Anterior cingulate cortex (tissue), 58 donors: ENCODE measurements around the gene RPL39L.
A peak's percentile ranks its signal among the peaks of the same experiment; 100 is the strongest.
"Not testable (repeated sequence)": the region's sequence is repeated elsewhere in the genome, so short reads cannot be mapped to it uniquely, and the experiment has no call there.

Experiments
- DNase-seq, 58 donors: peaks; one replicate each; lab custom pipeline; 2025; lab: John Stamatoyannopoulos, UW

RPL39L gene

GRCh38 chr3:187145149-187145895 is 6.0 kb upstream of the RPL39L start:
- no peak for DNase-seq

GRCh38 chr3:187139895-187140253 is 578 bp upstream of the RPL39L start:
- DNase-seq = no peak

- no peak for DNase-seq
Measured at GRCh38 chr3:187136936-187137335, 2.4 kb downstream of the RPL39L start.

GRCh38 chr3:187136337-187136736 is 3.0 kb downstream of the RPL39L start:
- DNase-seq = no peak

GRCh38 chr3:187135172-187135690 is 4.1 kb downstream of the RPL39L start:
- DNase-seq = not testable (repeated sequence)

GRCh38 chr3:187133181-187133580 is 6.1 kb downstream of the RPL39L start:
- not testable (repeated sequence) for DNase-seq

- DNase-seq = no peak
Measured at GRCh38 chr3:187132666-187133065, 6.6 kb downstream of the RPL39L start.

GRCh38 chr3:187131981-187132380 is 7.3 kb downstream of the RPL39L start:
- no peak for DNase-seq

- no peak for DNase-seq
Measured at GRCh38 chr3:187130346-187131066, 8.8 kb downstream of the RPL39L start.

- DNase-seq = no peak
Measured at GRCh38 chr3:187125319-187126031, 13.8 kb downstream of the RPL39L start.

- no peak for DNase-seq
Measured at GRCh38 chr3:187122261-187122660, 17.0 kb downstream of the RPL39L start.

GRCh38 chr3:187120326-187120725 is 19.0 kb downstream of the RPL39L start:
- peak in 1 of 58 donors; percentile 17 for DNase-seq

- DNase-seq = no peak
Measured at GRCh38 chr3:187114511-187114910, 24.8 kb downstream of the RPL39L start.

GRCh38 chr3:187112934-187113793 is 26.1 kb downstream of the RPL39L start:
- no peak for DNase-seq

GRCh38 chr3:187110156-187110555 is 29.1 kb downstream of the RPL39L start:
- no peak for DNase-seq

- DNase-seq = no peak
Measured at GRCh38 chr3:187107989-187108388, 31.3 kb downstream of the RPL39L start.

- no peak for DNase-seq
Measured at GRCh38 chr3:187105700-187106099, 33.6 kb downstream of the RPL39L start.

GRCh38 chr3:187104933-187105332 is 34.4 kb downstream of the RPL39L start:
- no peak for DNase-seq

- DNase-seq = no peak
Measured at GRCh38 chr3:187104342-187104741, 35.0 kb downstream of the RPL39L start.

- DNase-seq = no peak
Measured at GRCh38 chr3:187103251-187103650, 36.0 kb downstream of the RPL39L start.
